NCI-H1417 (cell line): ENCODE results near the gene TSPEAR.

Experiments
- DNase-seq, 3 experiments: peaks; one replicate each; lab custom pipeline; 2025; lab: John Stamatoyannopoulos, UW

Gene TSPEAR

GRCh38 chr21:44740742-44741141, 29.4 kb upstream of the TSPEAR start:
- DNase-seq, result no peak

GRCh38 chr21:44739316-44739715, 27.9 kb upstream of the TSPEAR start:
- no peak for DNase-seq

GRCh38 chr21:44738621-44739020, 27.2 kb upstream of the TSPEAR start:
- DNase-seq, result no peak

GRCh38 chr21:44737706-44738354, 26.5 kb upstream of the TSPEAR start:
- DNase-seq, result peak; percentile 34 to 79 (median 67)

GRCh38 chr21:44736291-44737004, 25.1 kb upstream of the TSPEAR start:
- no peak for DNase-seq

- no peak for DNase-seq
Measured at GRCh38 chr21:44735821-44736220, 24.4 kb upstream of the TSPEAR start.

GRCh38 chr21:44734841-44735240, 23.5 kb upstream of the TSPEAR start:
- DNase-seq, result no peak

GRCh38 chr21:44734026-44734745, 22.8 kb upstream of the TSPEAR start:
- DNase-seq, result no peak

GRCh38 chr21:44732956-44733355, 21.6 kb upstream of the TSPEAR start:
- no peak for DNase-seq

GRCh38 chr21:44732263-44732662, 20.9 kb upstream of the TSPEAR start:
- no peak for DNase-seq

GRCh38 chr21:44730951-44731579, 19.7 kb upstream of the TSPEAR start:
- DNase-seq, result no peak

GRCh38 chr21:44730028-44730395, 18.6 kb upstream of the TSPEAR start:
- DNase-seq, result no peak

GRCh38 chr21:44729336-44730027, 18.1 kb upstream of the TSPEAR start:
- no peak for DNase-seq

GRCh38 chr21:44728716-44729115, 17.3 kb upstream of the TSPEAR start:
- no peak for DNase-seq

- DNase-seq, result no peak
Measured at GRCh38 chr21:44727757-44728156, 16.4 kb upstream of the TSPEAR start.

GRCh38 chr21:44727321-44727720, 15.9 kb upstream of the TSPEAR start:
- DNase-seq, result no peak

- DNase-seq, result no peak
Measured at GRCh38 chr21:44726826-44727225, 15.5 kb upstream of the TSPEAR start.

- DNase-seq, result no peak
Measured at GRCh38 chr21:44724926-44725325, 13.6 kb upstream of the TSPEAR start.

- DNase-seq, result no peak
Measured at GRCh38 chr21:44724196-44724595, 12.8 kb upstream of the TSPEAR start.

- DNase-seq, result peak in 2 of 3 experiments; percentile 95 to 98
Measured at GRCh38 chr21:44723177-44724131, 12.1 kb upstream of the TSPEAR start.

- DNase-seq, result peak in 2 of 3 experiments; percentile 86 to 95
Measured at GRCh38 chr21:44722731-44723130, 11.4 kb upstream of the TSPEAR start.
